GM23338 (cell line): ENCODE data around the gene LDLRAD3. TPM values are rescaled to one million over a fixed set of nuclear protein-coding genes. Genes with fewer than 3 reads are reported as not detected.
A peak's percentile ranks its signal among the peaks of the same experiment; 100 is the strongest.

Experiments used
- ATAC-seq: fragments of 200-7000 bp; cut with Tn5 transposase; 3 replicates; pipeline ENCODE4 v1.9.1; 2020
- DNase-seq: peaks from one replicate; pipeline ENCODE4 v3.0.0-alpha.2; 2015; ENCODE audit warnings: low spot score
- H2AFZ ChIP-seq: fragments of 200-600 bp; sonication (generic); 2 replicates; pipeline ENCODE4 v1.8.0; 2016; ENCODE audit warnings: antibody characterized with exemption, mild to moderate bottlenecking, moderate library complexity
- H3F3A ChIP-seq: fragments of 200-600 bp; sonication (generic); replicated peaks from 2 replicates; pipeline ENCODE4 v1.8.0; 2017; ENCODE audit warnings: antibody characterized with exemption, mixed run types, low read depth
- H3K27ac ChIP-seq: fragments of 200-600 bp; sonication (generic); 2 replicates; pipeline ENCODE4 v1.6.1; 2016; ENCODE audit warnings: low read depth
- H3K27me3 ChIP-seq: fragments of 200-600 bp; sonication (generic); 2 replicates; pipeline ENCODE4 v1.8.0; 2016; ENCODE audit warnings: mild to moderate bottlenecking, mixed run types, moderate library complexity; ENCODE audit not compliant: insufficient read depth
- H3K36me3 ChIP-seq: fragments of 200-600 bp; sonication (generic); 2 replicates; pipeline ENCODE4 v1.8.0; 2016; ENCODE audit warnings: mild to moderate bottlenecking; ENCODE audit not compliant: insufficient read depth
- H3K4me1 ChIP-seq: fragments of 200-600 bp; sonication (generic); 2 replicates; pipeline ENCODE4 v1.8.0; 2016; ENCODE audit warnings: mild to moderate bottlenecking, moderate library complexity; ENCODE audit not compliant: insufficient read depth
- H3K4me2 ChIP-seq: fragments of 200-600 bp; sonication (generic); 2 replicates; pipeline ENCODE4 v1.7.1; 2017; ENCODE audit warnings: mixed run types
- H3K4me3 ChIP-seq: fragments of 200-600 bp; sonication (generic); 2 replicates; pipeline ENCODE4 v1.6.1; 2016; ENCODE audit warnings: mixed run types
- H3K79me2 ChIP-seq: fragments of 200-600 bp; sonication (generic); replicated peaks from 2 replicates; pipeline ENCODE4 v1.8.0; 2017; ENCODE audit warnings: mild to moderate bottlenecking; ENCODE audit not compliant: insufficient read depth
- H3K9me2 ChIP-seq: fragments of 200-600 bp; sonication (generic); 2 replicates; pipeline ENCODE4 v1.8.0; 2017; ENCODE audit not compliant: insufficient read depth
- H4K20me1 ChIP-seq: fragments of 200-600 bp; sonication (generic); replicated peaks from 2 replicates; pipeline ENCODE4 v1.8.0; 2017; ENCODE audit warnings: mild to moderate bottlenecking; ENCODE audit not compliant: insufficient read depth
- H3K27ac Mint-ChIP-seq: 2 replicates; pipeline ENCODE4 v1.8.0; 2020; ENCODE audit warnings: inconsistent platforms, mild to moderate bottlenecking, moderate library complexity, mixed read lengths
- H3K27me3 Mint-ChIP-seq: 3 replicates; pipeline ENCODE4 v1.8.0; 2022; ENCODE audit warnings: low read depth, mild to moderate bottlenecking, moderate library complexity, mixed read lengths, inconsistent platforms; ENCODE audit not compliant: insufficient read depth, poor library complexity
- H3K36me3 Mint-ChIP-seq: 3 replicates; pipeline ENCODE4 v1.8.0; 2021; ENCODE audit warnings: low read depth, mild to moderate bottlenecking, inconsistent platforms, moderate library complexity, mixed read lengths
- H3K4me1 Mint-ChIP-seq: 3 replicates; pipeline ENCODE4 v1.8.0; 2020; ENCODE audit warnings: mild to moderate bottlenecking, inconsistent platforms, mixed read lengths
- H3K4me3 Mint-ChIP-seq: 3 replicates; pipeline ENCODE4 v1.8.0; 2021; ENCODE audit warnings: moderate library complexity, mild to moderate bottlenecking, inconsistent platforms, mixed read lengths
- H3K9me3 Mint-ChIP-seq: 3 replicates; pipeline ENCODE4 v1.8.0; 2020; ENCODE audit warnings: moderate library complexity, mild to moderate bottlenecking, inconsistent platforms, mixed read lengths
- CTCF ChIP-seq, 2 experiments: fragments of 200-600 bp in 1 of 2; sonication (generic) in 1 of 2; conservative IDR thresholded peaks; 2 replicates each; pipeline versions ENCODE4 v1.5.1 to v1.6.1; 2016 to 2017; ENCODE audit warnings: antibody characterized with exemption in 2 of 2, low read depth in 2 of 2, mild to moderate bottlenecking in 2 of 2, moderate library complexity in 1 of 2
- ETS1 ChIP-seq: IDR thresholded peaks from 2 replicates; pipeline ENCODE4 v1.6.1; 2016; ENCODE audit warnings: antibody characterized with exemption
- EZH2 ChIP-seq: fragments of 200-600 bp; sonication (generic); IDR thresholded peaks from one replicate; pipeline ENCODE4 v1.8.0; 2017; ENCODE audit warnings: antibody characterized with exemption, mild to moderate bottlenecking, low read depth; ENCODE audit not compliant: unreplicated experiment
- EZH2phosphoT487 ChIP-seq: fragments of 200-600 bp; sonication (generic); IDR thresholded peaks from one replicate; pipeline ENCODE4 v1.8.1; 2018; ENCODE audit warnings: antibody characterized with exemption; ENCODE audit not compliant: unreplicated experiment
- ZNF331 ChIP-seq: fragments of 250-450 bp; sonication (Bioruptor Pico); IDR thresholded peaks from 2 replicates; pipeline ENCODE4 v1.5.0; 2020; ENCODE audit warnings: low read depth, mild to moderate bottlenecking, moderate library complexity
- ZNF462 ChIP-seq: fragments of 250-450 bp; sonication (Bioruptor Pico); IDR thresholded peaks from 2 replicates; pipeline ENCODE4 v1.5.0; 2020; ENCODE audit warnings: mild to moderate bottlenecking, moderate library complexity
- polyA plus RNA-seq: library from polyadenylated mRNA; unstranded; fragments of >200 nt; fragmentation: Nextera tagmentation; extraction: Ambion mirVana; gene quantifications from 2 replicates; pipeline ENCODE4 v1.2.1, GENCODE V29; 2016
- total RNA-seq: library from RNA; depleted of rRNA; stranded (reverse); fragments of >200 nt; shearing (Covaris generic); gene quantifications from 2 replicates; pipeline ENCODE4 v1.2.3, GENCODE V29; 2014

LDLRAD3 gene
- total and polyA plus RNA-seq, 2 experiments from 2014 or later = 8.5 to 19.4 TPM

GRCh38 chr11:36041988-36042611 lies 98.2 kb downstream of the LDLRAD3 start:
- Mint-ChIP-seq H3K4me3 (no peak overlapping the region), H3K36me3 (peaks cover 12% of the 10 kb centered on the region; the same call in 2 of the 3 replicates), H3K27me3 (no peaks in the 10 kb centered on the region), H3K4me1 (peaks cover 16% of the 10 kb centered on the region; the same call in 2 of the 3 replicates), H3K27ac (no peak overlapping the region), H3K9me3 (peaks cover 3% of the 10 kb centered on the region; the same call in 1 of the 3 replicates)
- TF ChIP-seq ZNF462 (CRISPR knock-in tag) (no peak), EZH2 (no peak), EZH2phosphoT487 (no peak), ZNF331 (CRISPR knock-in tag) (no peak), CTCF (conservative IDR thresholded peaks at IDR 0.05; ENCODE audit: low read depth in 2 of 2) (peak; percentile 61 to 72), ETS1 (no peak)
- Histone ChIP-seq H3K27me3 (no peaks in the 10 kb centered on the region), H3F3A (no peaks in the 10 kb centered on the region), H2AFZ (no peak overlapping the region), H4K20me1 (0 out of 2 replicates have a peak, but pooled peaks cover 4% of the 10 kb centered on the region), H3K79me2 (peaks cover 4% of the 10 kb centered on the region; the same call in 1 of the 2 replicates), H3K27ac (peak overlapping the region; percentile 43; the same call in 1 of the 2 replicates), H3K4me2 (no peak overlapping the region; the same call in 1 of the 2 replicates), H3K4me1 (peaks cover 7% of the 10 kb centered on the region; the same call in 1 of the 2 replicates), H3K4me3 (no peak overlapping the region), H3K36me3 (no peaks in the 10 kb centered on the region), H3K9me2 (0 out of 2 replicates have a peak, but pooled peaks cover 3% of the 10 kb centered on the region)
- DNase-seq = peak; percentile 43
- ATAC-seq = peak; percentile 77
